GF-D8 (cell line): ENCODE results near the gene SHBG.
"Not testable (repeated sequence)": the region's sequence is repeated elsewhere in the genome, so short reads cannot be mapped to it uniquely, and the experiment has no call there.

Source experiments
- DNase-seq: peaks from one replicate; lab custom pipeline; 2025; lab: John Stamatoyannopoulos, UW

SHBG gene, protein sequence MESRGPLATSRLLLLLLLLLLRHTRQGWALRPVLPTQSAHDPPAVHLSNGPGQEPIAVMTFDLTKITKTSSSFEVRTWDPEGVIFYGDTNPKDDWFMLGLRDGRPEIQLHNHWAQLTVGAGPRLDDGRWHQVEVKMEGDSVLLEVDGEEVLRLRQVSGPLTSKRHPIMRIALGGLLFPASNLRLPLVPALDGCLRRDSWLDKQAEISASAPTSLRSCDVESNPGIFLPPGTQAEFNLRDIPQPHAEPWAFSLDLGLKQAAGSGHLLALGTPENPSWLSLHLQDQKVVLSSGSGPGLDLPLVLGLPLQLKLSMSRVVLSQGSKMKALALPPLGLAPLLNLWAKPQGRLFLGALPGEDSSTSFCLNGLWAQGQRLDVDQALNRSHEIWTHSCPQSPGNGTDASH

DNA sequence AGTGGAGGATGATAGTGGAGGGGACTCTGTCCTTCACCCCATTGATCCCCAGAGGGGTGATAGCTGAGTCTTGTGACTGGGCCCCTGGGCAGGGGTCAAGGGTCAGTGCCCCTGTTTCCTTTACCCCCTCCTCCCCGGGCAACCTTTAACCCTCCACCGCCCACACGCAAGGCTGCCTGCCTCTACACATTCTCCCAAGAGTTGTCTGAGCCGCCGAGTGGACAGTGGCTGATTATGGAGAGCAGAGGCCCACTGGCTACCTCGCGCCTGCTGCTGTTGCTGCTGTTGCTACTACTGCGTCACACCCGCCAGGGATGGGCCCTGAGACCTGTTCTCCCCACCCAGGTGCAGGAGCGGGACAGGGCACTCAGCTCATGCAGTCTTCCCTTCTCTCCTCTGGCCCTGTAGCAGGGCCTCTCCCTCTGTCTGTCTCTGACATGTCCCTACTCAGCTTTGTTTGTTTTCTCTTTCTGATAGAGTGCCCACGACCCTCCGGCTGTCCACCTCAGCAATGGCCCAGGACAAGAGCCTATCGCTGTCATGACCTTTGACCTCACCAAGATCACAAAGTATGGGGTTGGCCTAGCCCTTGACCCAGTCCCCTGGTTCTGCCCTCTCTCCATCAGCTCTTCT is at the start of gene SHBG:
TSS of gene SHBG (plus strand) at position 197 of the 633 bp plus-strand sequence. CDS start at position 235, 38 bp downstream.
- DNase-seq: no peak

DNA sequence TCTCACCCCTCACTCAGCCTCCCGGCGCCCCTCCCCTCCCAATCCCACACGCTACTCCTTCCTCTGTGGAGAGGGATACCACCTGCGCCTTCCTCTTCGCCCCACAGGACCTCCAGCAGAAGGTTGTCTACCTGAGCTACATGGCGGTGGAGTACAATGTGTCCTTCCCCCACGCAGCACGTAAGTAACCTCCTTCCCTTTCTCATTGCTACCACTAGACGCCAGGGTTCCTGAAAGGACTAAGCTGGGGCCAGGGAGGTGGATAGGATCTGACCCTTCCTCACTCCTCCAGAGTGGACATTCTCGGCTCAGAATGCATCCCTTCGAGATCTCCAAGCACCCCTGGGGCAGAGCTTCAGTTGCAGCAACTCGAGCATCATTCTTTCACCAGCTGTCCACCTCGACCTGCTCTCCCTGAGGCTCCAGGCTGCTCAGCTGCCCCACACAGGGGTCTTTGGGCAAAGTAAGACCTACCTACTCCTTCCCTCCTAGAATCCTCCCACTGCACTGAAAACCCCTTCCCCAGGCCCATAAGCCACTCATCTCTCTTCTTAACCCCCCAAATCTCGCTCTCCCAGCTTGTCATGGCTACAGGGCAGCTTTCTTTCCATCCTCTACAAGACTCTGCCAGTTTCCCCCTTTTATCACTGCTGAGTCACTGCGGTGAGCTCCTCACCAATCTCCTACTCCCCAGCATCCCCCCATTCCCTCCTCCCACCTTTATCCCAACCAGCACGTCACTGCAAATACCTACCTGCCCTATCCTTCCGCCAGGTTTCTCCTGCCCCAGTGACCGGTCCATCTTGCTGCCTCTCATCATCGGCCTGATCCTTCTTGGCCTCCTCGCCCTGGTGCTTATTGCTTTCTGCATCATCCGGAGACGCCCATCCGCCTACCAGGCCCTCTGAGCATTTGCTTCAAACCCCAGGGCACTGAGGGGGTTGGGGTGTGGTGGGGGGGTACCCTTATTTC is 49.0 kb upstream of the SHBG start:
- no peak for DNase-seq

DNA sequence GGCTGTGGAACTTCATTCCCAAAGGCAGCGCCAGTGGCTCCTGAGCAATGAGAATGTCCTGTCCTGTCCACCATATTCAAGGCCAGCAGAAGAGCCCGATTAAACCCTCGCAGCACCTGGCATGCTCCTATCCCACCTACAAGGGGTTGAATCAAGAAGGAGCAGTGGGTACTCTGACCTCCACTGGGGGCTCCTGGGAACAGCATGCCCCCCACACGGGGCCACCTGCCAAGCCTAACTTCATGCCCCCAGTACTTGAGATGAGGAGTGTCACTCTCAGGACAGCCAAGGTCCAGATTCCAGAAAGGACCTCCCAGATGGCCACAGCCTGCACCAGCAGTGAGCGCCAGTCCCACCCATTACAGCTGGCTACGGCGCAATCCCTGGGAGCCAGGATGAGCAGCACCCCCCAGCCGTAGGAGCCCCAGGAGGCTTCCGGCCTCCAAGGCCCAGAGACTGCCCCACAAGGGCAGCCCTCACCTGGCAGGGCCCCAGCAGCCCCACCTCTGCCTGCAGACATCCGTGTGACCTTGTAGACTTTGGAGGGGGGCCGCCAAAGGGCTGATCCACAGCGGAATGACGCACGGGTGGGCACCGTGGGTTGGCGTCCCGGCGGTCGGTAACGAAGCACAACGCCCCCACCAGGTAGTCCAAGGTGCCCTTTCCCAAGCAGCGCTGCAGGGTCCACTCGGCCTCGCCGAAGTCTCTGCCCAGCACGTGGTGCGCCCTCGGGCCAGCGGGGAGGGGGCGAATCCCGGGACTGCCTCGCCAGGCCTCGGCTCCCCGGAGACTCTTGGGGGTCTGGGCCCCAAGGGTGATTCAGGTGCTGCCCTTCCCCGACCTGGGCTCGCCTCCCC is 47.3 kb upstream of the SHBG start:
- DNase-seq: no peak

DNA sequence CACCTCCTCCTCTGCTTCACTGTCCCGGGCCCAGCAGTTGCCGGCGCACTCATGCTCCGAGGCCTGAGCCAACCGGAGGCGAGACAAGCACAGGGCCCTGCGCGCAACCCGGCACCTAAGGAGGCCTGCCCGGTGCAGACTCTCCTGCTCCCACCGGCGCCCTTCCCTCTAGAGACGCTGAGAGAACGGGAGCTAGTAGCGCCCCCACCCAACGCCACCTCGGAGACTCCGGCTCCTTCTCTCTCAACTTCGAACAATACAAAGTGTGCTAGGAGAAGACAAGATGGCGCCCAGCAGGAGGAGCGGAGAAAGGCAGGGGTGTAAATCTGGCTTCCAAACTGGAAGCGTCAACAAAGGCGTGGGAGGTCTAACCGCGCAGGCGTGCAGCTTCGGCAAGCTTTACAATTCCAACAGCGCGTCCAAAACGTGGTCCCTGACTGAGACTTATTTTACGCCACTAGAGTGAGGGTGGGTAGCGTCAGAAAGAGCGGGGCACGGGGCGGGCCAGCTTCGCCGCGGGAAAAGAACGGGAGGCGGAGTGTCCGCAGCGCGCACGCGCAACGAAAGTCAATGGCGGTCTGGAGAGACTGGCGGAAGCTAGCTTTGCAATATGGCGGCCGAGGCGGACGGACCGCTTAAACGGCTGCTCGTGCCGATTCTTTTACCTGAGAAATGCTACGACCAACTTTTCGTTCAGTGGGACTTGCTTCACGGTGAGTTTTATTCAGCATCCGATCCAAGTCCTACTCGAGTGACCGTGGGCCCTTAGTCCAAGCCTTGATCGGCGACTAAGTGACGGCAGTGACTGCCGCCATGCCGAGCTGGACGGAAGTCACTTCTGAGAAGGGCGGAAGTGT is 46.5 kb upstream of the SHBG start, which contains the start of gene MPDU1:
TSS of gene MPDU1 (plus strand) at position 600 of the 857 bp plus-strand sequence. CDS start at position 611, 11 bp downstream.
- peak; percentile 72 for DNase-seq

DNA sequence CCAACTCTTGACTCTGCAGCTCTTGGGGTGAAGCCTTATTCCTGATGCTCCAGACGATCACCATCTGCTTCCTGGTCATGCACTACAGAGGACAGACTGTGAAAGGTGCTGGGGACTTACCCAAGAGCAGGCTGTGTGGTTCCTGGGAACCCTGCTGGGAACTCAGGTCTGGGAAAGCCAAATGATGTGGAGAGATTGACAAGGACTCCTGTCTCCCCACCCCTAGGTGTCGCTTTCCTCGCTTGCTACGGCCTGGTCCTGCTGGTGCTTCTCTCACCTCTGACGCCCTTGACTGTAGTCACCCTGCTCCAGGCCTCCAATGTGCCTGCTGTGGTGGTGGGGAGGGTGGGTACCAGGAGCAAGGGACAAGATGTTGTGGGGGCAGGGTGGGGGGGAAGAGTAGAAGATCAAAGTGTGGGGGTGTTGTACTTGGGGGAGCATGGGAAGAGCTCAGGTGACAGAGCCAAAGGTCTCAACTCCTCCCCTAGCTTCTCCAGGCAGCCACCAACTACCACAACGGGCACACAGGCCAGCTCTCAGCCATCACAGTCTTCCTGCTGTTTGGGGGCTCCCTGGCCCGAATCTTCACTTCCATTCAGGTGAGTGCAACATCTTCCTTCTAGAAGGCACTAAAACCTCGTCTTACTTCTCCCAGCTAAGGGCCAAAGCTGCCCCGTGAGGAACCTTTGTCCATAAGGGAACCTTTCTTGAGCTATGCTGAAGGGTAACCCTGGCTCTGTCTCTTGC is 43.1 kb upstream of the SHBG start:
- DNase-seq: no peak

DNA sequence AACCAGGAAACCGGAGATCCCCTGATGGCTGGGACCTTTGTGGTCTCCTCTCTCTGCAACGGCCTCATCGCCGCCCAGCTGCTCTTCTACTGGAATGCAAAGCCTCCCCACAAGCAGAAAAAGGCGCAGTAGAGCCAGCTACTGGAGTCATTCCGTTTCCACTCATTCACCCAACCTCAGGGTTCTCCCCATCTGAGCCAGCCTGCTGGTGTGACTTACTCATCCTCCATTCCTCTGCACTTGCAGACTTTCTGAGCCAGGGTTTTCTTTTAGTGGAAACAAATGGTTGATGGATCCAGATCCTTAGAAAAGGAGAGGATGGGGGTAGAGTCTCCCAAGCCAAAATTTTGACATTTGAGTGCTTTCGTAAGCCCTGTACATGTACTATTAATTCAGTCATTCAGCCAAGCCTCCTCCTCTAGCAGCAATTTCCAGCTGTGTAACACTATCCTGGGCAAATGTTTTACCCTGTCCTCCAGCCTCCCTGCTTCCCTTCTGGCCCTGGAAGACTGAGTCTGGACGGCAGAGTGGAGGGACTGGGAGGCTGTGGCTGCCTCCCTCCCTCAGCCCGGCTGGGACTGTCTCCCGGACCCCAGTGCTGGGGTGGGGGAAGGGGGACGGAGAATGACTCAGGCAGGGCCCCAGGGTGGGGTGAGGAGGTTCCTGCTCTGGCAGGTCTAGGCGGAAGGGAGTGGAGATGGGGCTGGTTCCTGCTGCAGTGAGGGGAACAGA is 42.3 kb upstream of the SHBG start:
- DNase-seq: no peak

DNA sequence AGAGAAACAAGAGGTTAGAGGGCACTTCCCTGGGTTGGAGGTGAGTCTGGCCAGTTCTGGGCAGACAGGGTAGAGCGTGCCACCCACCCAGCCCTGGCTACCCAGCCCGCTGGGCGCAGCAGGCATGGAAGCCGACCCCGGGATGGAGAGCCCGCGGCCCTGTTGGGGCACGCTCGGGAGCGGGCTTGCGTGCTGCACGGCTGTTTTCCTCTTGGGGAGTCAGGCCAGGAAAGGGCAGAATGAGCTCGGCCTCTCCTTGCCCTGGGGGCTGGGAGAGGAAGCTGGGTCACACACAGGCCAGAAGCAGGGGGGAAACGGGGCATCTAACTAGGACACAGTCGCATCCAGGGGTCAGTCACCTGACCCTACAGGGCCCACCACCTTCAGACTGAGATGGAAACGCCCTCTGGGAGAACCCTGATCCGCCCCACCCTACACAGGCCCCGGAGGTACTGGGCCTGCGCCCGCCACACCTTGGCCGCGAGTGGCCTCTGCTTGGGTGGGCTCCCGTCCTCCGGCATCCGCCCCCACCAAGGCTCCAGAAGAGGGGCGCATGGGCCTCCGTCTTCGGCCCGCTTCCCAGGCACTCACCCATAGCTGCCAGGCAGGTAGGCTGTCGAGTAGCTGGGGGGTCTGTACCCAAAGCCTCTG is 41.3 kb upstream of the SHBG start:
- DNase-seq: no peak

DNA sequence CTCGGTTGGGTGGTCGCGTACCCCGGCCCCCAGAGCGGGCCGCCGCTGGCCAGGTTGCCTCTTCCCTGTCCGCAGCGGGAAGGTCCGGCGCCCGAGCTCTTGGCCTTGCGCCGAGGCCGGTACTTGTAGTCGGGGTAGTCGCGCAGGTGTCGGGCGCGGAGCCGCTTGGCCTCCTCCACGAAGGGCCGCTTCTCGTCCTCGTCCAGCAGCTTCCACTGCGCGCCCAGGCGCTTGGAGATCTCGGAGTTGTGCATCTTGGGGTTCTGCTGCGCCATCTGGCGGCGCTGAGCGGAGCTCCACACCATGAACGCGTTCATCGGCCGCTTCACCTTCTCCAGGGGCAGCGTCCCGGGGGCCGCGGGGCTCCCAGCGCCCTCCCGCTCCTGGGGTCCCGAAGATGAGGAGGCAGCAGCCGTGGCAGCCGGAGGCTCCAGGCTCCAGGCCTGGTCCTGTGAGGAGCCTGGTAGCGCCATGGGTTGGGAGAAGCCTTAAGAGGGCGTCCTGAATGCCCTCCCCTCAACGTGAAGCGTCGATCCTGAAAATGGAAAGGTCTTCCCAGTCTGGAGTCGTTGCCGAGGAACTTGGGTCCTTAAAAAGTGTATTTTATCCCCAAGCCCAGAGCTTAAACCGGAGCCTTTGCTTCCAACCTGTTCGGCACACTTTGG is 40.6 kb upstream of the SHBG start:
- DNase-seq: no peak

DNA sequence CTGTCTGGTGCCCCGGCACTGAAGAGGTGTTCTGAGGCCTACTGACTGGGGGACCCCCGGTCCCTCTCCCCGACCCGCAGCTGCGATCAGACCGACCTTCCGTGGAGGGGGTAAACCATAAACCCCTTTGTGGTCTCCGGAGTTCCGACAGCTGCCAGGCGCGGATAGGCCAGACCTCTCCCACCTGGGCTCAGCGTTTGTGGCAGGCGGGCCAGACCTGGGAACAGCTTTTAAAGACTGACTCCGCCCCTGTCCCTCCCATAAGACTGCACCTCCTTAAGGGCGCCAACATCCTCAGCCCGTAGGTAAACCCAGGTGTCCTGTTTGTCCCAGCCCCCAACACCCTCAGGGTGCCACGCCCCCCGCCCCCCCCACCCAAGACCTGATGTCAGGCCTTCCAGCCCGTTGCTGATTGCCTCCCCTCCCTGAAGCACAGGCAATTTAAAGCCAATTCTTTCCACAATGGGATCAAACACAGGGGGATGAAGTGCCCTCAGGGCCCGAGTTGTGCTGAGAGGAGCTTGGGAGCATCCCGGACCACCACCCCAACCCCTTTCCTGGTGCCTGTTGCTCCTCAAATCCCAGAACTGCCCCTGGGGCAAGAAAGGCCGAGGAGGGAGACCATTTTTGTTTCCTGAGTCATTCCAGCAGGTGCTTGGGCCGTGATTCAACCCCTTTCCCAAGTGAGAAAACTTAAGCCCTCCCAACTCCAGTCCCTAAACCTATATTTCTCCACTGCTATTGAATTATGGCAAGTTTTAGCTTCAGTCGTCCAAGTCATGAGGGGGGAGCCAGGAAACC is 39.8 kb upstream of the SHBG start, which contains the start of gene SOX15:
TSS of gene SOX15 (minus strand) at position 204 of the 801 bp plus-strand sequence. CDS start 418 bp downstream, outside the sequence.
- DNase-seq: no peak

DNA sequence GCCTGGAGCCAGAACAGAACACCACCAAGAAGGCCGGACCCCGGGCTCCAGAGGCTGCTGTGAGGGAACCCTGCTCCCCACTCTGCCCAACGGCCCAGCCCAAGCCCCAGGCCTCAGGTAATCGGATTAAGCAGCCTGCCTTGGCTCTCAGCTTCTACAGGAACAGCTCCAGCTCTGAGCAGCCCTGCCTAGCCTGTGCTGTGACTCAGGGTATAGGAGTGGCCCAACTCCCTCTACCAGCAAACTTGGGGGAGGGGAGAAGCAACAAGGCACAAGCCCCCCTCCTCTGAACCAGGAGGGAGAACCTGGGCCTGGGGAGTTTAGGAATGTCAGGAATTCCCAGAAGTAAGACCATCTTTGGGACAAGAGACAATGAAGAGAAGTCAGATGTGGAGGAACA is 39.2 kb upstream of the SHBG start:
- no peak for DNase-seq

DNA sequence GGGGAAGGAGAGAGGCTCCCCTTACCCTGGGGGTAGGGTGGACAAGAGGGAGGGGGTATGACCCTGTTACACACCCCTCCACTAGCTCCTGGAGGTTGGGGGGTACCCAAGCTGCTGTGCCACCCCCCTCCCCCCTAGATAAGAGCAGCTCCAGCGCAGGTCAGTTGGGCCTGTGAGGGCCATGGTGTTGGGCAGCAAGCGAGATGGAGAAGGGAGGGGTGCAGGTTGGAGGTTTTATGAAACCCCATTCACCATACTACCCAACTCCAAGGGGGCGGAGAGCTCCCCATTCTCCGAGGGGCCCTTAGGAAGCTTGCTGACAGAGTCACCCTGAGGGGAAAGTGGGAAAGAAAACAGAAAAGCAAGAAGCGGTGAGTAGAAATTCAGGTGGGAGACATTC is 38.3 kb upstream of the SHBG start:
- DNase-seq: no peak

DNA sequence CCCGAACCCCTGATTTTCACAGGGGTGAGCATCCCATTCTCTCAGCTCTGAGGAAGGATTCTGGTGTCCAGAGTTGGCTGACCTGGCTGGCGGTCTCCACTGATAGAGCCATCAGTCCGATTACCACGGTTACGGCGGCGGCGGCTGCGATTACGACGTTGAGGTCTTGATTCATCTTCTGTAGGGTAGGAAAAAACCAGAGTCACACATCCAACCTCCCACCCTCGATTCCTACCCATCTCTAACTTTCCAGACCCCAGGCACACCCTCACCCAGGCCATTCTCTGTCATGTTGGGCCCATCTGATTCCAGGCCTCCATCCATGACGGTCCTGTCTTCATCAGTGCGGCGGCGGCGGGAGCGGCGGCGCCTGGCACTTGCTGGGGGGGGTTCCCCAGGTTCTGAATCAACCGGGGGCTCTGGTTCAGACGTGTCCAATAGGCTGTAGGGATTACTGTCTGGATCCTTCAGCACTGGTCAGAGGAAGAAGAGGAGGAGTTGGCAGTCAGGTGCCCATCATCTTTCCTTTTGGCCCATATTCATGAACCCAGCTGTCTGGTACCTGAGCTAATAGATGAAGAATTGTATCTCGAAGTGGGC is 37.4 kb upstream of the SHBG start:
- DNase-seq: no peak

DNA sequence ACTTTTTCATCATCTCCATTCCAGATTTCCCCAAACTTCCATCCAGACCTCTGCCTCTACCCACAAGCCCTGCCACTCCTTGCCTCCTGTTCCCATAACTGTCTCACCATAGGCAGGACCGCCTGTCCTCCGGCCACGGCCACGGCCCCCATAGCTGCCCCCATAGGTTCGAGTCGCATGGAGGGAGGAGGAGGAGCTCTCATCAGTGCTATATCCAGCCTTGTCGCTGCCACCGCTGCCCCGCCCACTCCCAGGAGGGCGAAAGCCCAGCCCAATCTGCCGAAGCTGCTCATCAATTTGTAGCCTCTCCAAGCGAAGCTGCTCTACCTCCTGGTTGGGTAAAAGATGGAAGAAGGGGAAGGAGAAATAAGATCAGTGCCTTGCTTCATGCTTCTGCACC is 36.6 kb upstream of the SHBG start:
- DNase-seq: no peak

DNA sequence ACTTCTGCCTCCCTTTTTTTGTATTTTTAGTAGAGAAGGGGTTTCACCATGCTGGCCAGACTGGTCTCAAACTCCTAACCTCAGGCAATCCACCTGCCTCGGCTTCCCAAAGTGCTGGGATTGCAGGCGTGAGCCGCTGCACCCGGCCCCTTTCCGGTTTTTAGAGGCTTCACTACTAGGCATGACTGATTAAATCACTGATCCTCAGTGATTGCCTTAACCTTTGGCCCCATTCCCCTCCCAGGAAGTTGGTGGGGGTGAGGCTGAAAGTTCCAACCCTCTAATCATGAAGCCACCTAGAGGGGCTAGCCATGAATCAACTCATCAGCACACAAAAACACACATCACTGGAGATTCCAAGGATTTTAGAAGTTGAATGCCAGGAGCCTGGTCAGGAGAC is 32.4 kb upstream of the SHBG start:
- not testable (repeated sequence) for DNase-seq

DNA sequence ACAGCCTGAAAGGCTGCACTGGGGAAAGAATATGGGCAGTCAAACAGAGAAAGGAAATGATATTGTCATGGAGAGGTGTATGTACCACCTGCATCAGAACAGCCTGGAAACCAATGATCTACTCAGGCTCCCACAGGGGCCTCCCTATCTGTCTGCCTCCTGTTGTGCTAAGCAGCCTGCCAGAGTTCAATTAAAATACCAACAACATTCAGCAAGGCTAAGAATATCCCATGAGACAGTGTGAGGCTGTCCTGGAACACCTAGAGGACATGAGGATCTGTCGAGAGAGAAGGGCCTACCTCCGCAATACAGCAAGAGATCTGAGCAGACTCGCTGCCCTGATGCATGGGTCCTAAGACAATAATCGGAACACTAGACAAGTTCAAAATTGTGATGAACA is 23.7 kb upstream of the SHBG start:
- DNase-seq: no peak

DNA sequence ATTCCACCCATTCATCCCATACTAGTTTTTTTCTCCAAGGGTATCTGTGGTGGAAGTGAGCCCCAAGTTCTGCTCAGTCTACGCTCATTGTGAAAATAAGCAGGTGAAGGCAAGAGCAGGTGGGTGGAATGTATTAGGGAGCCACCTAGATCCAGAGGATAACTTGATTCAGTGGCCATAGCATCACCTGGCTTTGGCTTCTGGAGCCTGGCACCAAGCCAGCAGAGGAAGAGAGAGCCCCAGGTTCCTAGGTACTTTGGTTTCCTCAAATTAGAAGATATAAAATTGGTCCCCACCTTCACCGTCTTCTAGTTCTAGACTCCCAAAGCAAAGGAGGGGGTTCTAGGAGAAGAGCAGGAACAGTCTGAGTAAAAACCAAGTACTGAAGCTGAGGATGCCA is 19.3 kb upstream of the SHBG start:
- no peak for DNase-seq
